ENCODE data around the gene KRTAP19-6.

DNA sequence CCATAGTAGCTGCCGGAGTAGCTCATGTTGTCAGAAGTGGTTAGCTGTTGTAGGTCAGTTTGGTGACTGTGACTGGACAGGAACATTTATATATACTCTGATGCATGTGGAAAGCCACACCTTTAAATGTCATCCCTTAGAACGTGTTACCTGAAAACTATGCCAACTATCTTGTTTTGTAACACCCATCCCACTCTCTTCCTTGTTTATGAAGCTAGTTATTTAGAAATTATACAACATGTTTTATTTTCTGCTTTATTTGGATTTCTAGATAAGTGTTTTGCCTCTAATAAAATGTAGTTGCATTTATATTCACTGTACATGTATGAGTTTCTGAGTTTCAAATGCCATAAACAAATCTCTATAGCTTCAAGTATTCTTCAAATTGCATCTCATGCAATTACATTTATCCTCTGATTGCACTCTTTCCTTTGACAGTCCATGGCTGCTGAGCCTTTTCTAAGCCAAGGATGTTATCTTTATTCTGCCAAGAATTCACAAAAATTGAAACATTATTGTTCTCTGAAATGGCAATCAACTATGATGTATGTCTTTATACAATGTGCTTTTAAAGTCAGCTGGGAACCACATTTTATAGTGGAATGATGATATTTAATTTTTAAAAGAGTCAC lies 19.7 kb upstream of the KRTAP19-6 start, which contains the start of gene KRTAP19-7:
- TF ChIP-seq, protein P1, sequence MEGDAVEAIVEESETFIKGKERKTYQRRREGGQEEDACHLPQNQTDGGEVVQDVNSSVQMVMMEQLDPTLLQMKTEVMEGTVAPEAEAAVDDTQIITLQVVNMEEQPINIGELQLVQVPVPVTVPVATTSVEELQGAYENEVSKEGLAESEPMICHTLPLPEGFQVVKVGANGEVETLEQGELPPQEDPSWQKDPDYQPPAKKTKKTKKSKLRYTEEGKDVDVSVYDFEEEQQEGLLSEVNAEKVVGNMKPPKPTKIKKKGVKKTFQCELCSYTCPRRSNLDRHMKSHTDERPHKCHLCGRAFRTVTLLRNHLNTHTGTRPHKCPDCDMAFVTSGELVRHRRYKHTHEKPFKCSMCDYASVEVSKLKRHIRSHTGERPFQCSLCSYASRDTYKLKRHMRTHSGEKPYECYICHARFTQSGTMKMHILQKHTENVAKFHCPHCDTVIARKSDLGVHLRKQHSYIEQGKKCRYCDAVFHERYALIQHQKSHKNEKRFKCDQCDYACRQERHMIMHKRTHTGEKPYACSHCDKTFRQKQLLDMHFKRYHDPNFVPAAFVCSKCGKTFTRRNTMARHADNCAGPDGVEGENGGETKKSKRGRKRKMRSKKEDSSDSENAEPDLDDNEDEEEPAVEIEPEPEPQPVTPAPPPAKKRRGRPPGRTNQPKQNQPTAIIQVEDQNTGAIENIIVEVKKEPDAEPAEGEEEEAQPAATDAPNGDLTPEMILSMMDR (IDR thresholded peaks at IDR 0.05 in 8 of 11, conservative IDR thresholded peaks at IDR 0.05 in 3 of 11): no peak
- no peak for TF ChIP-seq POLR2A (IDR thresholded peaks at IDR 0.05)

Data from spleen (tissue), 7 donors.